Upper lobe of left lung (tissue), 6 donors: ENCODE measurements around the gene CCL7. TPM values are rescaled to one million over a fixed set of nuclear protein-coding genes. Genes with fewer than 3 reads are reported as not detected.

ENCODE experiments used
- ATAC-seq, 2 donors: fragments of 200-7000 bp; cut with Tn5 transposase; one replicate each; pipeline ENCODE4 v1.9.1; 2022; ENCODE audit warnings: mild to moderate bottlenecking in 2 of 2, moderate library complexity in 2 of 2; ENCODE audit not compliant: low FRiP score in 2 of 2
- DNase-seq, 2 donors: peaks; one replicate each; pipeline ENCODE4 v3.0.0-alpha.2; 2019 to 2020
- H3K27ac ChIP-seq, 4 donors: fragments of 200-600 bp; sonication (generic); one replicate each; pipeline ENCODE4 v1.5.1; 2016 to 2019
- H3K27me3 ChIP-seq, 4 donors: fragments of 200-600 bp; sonication (generic); one replicate each; pipeline ENCODE4 v1.5.1; 2017 to 2019
- H3K36me3 ChIP-seq, 4 donors: fragments of 200-600 bp; sonication (generic); one replicate each; pipeline ENCODE4 v1.5.1; 2016 to 2019
- H3K4me1 ChIP-seq, 4 donors: fragments of 200-600 bp; sonication (generic); one replicate each; pipeline ENCODE4 v1.5.1; 2018 to 2019
- H3K4me3 ChIP-seq, 4 donors: fragments of 200-600 bp; sonication (generic); one replicate each; pipeline ENCODE4 v1.5.1; 2017 to 2019; ENCODE audit warnings: mild to moderate bottlenecking in 2 of 4, moderate library complexity in 1 of 4
- H3K9me3 ChIP-seq, 4 donors: fragments of 200-600 bp; sonication (generic); one replicate each; pipeline ENCODE4 v1.5.1; 2018 to 2019
- EP300 ChIP-seq, 4 donors: sonication (generic); formaldehyde crosslinking; IDR thresholded peaks; one replicate each; pipeline ENCODE4 v1.5.1; 2017; ENCODE audit warnings: antibody characterized with exemption in 4 of 4, control low read depth in 2 of 4
- POLR2A ChIP-seq, 4 donors: fragments of 450-650 bp; IDR thresholded peaks; one replicate each; pipeline ENCODE4 v1.5.1; 2016 to 2017; ENCODE audit warnings: antibody characterized with exemption in 4 of 4, mild to moderate bottlenecking in 2 of 4
- POLR2AphosphoS5 ChIP-seq, 2 donors: sonication (generic); formaldehyde crosslinking; IDR thresholded peaks; one replicate each; pipeline ENCODE4 v1.5.1; 2017; ENCODE audit warnings: antibody characterized with exemption in 2 of 2
- WGBS, 2 donors: methylation state at CpG; one replicate each; pipeline ENCODE4 v1.1.5; 2017 to 2018; 5-methylcytosine and 5-hydroxymethylcytosine counted together
- total RNA-seq, 6 donors: library from RNA; depleted of rRNA in 4 of 6; stranded (reverse); fragments of >200 nt in 4 of 6; gene quantifications; one replicate each; pipeline versions ENCODE4 v1.1.0 to v1.2.1, GENCODE V29; 2016 to 2021
- TF ChIP-seq, protein P1 (sequence below), 6 experiments: fragments of 450-650 bp in 4 of 6; fragments of 200-600 bp in 2 of 6; sonication (generic) in 2 of 6; IDR thresholded peaks; one replicate each; pipeline ENCODE4 v1.5.1; 2016 to 2019; ENCODE audit warnings: antibody characterized with exemption in 6 of 6
- donor health status: DM: no; HTN: no; CAD: no; lungs with moderate emphysema.
- donor health status: DM: no; HTN: yes; CAD: no; lungs with severe emphysema.

The CCL7 gene
- under 1 TPM in 1 of 6 donors, not detected in 5; 0.34 TPM for total RNA-seq

DNA sequence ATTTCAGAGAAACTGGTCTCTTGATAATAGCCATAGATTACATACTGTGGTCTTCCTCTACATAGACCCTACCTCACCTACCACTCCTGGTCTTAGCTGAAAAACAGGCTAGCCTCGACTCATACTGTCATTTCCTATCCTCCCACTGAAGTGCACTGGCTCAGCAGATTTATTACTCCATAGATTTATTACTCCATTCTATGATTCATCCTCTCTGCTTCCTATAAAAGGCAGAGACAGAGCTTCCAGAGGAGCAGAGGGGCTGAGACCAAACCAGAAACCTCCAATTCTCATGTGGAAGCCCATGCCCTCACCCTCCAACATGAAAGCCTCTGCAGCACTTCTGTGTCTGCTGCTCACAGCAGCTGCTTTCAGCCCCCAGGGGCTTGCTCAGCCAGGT lies at the start of gene CCL7:
CCL7 (plus strand) TSS at position 253 of the 400 bp plus-strand sequence; CDS start at position 323, 70 bp downstream.
- H3K4me3 ChIP-seq, result no peak within 1 kb of the TSS
- no peaks in the 10 kb centered on the region for H3K4me1 ChIP-seq
- no peak within 1 kb of the TSS for H3K27ac ChIP-seq
- 31 to 47% methylated on average over 1 of the region's 1 CpG for WGBS, 2 donors
- TF ChIP-seq POLR2AphosphoS5 (IDR thresholded peaks at IDR 0.05) (no peak), POLR2A (IDR thresholded peaks at IDR 0.05) (no peak), EP300 (IDR thresholded peaks at IDR 0.05) (no peak)
- TF ChIP-seq, protein P1, sequence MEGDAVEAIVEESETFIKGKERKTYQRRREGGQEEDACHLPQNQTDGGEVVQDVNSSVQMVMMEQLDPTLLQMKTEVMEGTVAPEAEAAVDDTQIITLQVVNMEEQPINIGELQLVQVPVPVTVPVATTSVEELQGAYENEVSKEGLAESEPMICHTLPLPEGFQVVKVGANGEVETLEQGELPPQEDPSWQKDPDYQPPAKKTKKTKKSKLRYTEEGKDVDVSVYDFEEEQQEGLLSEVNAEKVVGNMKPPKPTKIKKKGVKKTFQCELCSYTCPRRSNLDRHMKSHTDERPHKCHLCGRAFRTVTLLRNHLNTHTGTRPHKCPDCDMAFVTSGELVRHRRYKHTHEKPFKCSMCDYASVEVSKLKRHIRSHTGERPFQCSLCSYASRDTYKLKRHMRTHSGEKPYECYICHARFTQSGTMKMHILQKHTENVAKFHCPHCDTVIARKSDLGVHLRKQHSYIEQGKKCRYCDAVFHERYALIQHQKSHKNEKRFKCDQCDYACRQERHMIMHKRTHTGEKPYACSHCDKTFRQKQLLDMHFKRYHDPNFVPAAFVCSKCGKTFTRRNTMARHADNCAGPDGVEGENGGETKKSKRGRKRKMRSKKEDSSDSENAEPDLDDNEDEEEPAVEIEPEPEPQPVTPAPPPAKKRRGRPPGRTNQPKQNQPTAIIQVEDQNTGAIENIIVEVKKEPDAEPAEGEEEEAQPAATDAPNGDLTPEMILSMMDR (IDR thresholded peaks at IDR 0.05), result no peak
- H3K36me3 ChIP-seq, result no peaks in the 10 kb centered on the region
- H3K27me3 ChIP-seq, result no peaks in the 10 kb centered on the region
- DNase-seq (no peak), ATAC-seq (peak in 1 of 2 donors; percentile 21)
- H3K9me3 ChIP-seq, result no peaks in the 10 kb centered on the region

DNA sequence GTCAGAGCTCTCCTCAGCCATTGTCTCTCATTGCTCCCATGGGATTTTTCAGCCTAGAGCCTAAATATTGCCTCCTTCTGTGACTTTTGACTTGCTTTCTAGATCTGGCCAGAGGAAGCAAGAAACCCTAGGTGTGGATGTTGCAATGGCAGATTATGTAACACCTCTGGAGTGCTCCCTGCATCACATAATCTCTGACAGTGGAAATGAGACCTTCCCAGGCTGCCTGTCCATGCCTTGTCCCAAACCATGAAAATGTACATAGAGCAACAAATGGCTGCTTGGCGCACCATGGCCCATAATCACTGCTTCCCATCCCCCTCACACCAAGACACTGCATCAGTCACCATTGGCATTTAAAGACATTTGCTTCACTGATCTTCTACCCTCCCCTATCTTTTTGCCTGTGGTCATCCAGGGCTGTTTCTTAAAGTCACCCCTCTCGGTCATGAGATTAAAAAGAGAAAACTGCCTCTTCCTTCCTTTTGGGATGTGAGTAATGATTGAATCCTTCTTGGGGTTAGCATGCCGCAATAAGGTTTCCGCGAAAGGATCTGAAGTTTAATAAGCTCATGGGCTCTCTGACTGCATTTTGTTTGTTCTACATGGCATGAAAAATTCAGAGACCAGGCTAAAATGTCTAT lies 49.1 kb upstream of the CCL7 start:
- Histone ChIP-seq H3K27ac (peak overlapping the region in 3 of 4 donors; percentile 4 to 50 (median 9)), H3K27me3 (no peaks in the 10 kb centered on the region), H3K4me1 (peaks cover 11 to 23% (median 15%) of the 10 kb centered on the region in 4 donors), H3K4me3 (no peak overlapping the region), H3K36me3 (no peaks in the 10 kb centered on the region), H3K9me3 (no peaks in the 10 kb centered on the region)
- ATAC-seq, result peak; percentile 35 to 47
- peak in 1 of 2 donors; percentile 64 for DNase-seq
- WGBS, 2 donors, result 68 to 87% methylated on average over 5 of the region's 5 CpGs
- TF ChIP-seq EP300 (IDR thresholded peaks at IDR 0.05), result no peak
- no peak for TF ChIP-seq POLR2A (IDR thresholded peaks at IDR 0.05)
- TF ChIP-seq POLR2AphosphoS5 (IDR thresholded peaks at IDR 0.05), result peak in 1 of 2 donors; percentile 18
- TF ChIP-seq, protein P1 (IDR thresholded peaks at IDR 0.05), result no peak

DNA sequence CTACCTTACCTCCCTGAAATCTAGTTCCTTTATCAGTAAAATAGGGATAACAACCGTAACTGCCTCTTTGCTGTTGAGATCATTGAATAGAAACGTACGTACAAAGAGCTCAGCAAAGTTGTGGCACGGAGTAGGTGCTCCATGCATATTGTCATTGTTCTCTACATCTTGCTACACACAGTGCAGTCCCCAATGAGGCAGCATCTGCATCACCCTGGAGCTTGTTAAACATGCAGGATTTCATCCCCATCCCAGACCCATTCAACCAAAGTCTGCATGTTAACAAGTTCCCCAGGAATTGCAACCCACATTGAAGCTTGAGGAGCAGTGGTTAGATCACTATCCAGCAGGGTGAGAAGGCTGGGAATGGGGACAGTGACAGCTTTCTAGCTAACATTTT lies 48.6 kb upstream of the CCL7 start:
- 81 to 91% methylated on average over 4 of the region's 4 CpGs for WGBS, 2 donors
- H3K36me3 ChIP-seq, result no peaks in the 10 kb centered on the region
- H3K9me3 ChIP-seq, result no peaks in the 10 kb centered on the region
- peaks cover 11 to 23% (median 15%) of the 10 kb centered on the region in 4 donors for H3K4me1 ChIP-seq
- ATAC-seq (no peak), DNase-seq (no peak)
- H3K27me3 ChIP-seq, result no peaks in the 10 kb centered on the region
- H3K27ac ChIP-seq, result no peak overlapping the region
- no peak overlapping the region for H3K4me3 ChIP-seq
- no peak for TF ChIP-seq POLR2AphosphoS5 (IDR thresholded peaks at IDR 0.05)
- TF ChIP-seq, protein P1 (IDR thresholded peaks at IDR 0.05), result no peak
- TF ChIP-seq EP300 (IDR thresholded peaks at IDR 0.05), result no peak
- no peak for TF ChIP-seq POLR2A (IDR thresholded peaks at IDR 0.05)

DNA sequence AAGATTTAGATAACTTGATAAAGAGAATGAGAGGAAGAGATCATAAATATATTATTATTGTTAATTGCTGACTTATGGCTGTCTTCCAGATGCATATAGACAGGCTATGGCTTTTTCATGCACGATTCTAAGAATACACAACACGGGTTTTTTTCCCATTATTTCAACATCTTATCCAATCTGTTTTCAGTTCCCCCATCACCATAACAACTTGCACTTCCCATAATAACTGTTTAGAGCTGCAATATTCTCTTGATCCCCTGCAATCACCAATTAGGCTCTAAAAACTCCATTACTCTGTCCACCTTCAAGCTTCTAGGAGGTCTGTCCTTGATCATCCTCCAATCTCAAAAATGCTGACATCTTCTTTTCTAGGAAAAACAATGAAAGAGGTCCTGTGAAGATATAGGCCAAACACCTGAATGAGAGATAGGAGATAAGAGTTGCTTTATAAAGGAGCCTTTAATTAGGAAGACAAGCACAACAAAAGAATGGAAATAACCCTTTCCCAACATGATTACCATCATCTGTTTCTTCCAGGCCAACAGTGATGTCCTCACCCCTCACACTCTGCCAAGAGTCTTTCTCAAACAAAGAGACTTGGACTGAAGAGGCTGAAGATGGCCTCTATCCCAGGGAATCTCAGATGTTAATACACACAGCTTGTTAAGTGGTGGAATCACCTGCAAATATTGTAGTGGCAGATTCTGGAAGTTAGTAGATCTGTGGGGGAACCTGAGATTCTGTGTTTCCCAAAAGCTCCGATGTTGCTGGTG lies 47.1 kb upstream of the CCL7 start:
- ATAC-seq (peak in 1 of 2 donors; percentile 47), DNase-seq (no peak)
- no peaks in the 10 kb centered on the region for H3K27me3 ChIP-seq
- no peak overlapping the region for H3K4me3 ChIP-seq
- no peak for TF ChIP-seq EP300 (IDR thresholded peaks at IDR 0.05)
- no peak for TF ChIP-seq POLR2A (IDR thresholded peaks at IDR 0.05)
- TF ChIP-seq POLR2AphosphoS5 (IDR thresholded peaks at IDR 0.05), result no peak
- 52 to 70% methylated on average over 3 of the region's 3 CpGs for WGBS, 2 donors
- peaks cover 11 to 23% (median 16%) of the 10 kb centered on the region in 4 donors for H3K4me1 ChIP-seq
- no peaks in the 10 kb centered on the region for H3K36me3 ChIP-seq
- H3K9me3 ChIP-seq, result no peaks in the 10 kb centered on the region
- no peak overlapping the region for H3K27ac ChIP-seq

DNA sequence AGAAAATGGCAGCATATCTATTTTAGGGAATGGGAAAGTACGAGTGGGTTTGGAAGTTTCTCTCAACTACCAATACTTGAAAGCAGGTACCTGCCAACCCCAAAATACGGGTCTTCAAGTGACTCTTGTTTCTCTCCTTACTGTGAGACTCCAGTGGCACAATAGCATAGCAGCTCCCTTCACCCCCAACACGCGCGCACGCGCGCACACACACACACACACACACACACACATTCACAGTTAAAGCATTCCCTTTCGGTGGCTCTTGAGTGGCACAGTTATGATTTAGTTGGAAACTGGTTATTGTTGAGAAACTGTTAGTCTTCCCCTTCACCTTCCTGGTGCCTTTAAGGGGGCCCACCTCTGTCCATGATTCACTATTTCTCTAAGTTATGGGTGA lies 45.0 kb upstream of the CCL7 start:
- Histone ChIP-seq H3K27me3 (no peaks in the 10 kb centered on the region), H3K4me3 (no peak overlapping the region), H3K27ac (no peak overlapping the region), H3K36me3 (no peaks in the 10 kb centered on the region), H3K4me1 (peaks cover 10 to 18% (median 11%) of the 10 kb centered on the region in 4 donors), H3K9me3 (no peaks in the 10 kb centered on the region)
- WGBS, 2 donors, result 84 to 86% methylated on average over 9 of the region's 9 CpGs
- TF ChIP-seq POLR2A (IDR thresholded peaks at IDR 0.05), result no peak
- no peak for TF ChIP-seq EP300 (IDR thresholded peaks at IDR 0.05)
- TF ChIP-seq POLR2AphosphoS5 (IDR thresholded peaks at IDR 0.05), result no peak
- TF ChIP-seq, protein P1 (IDR thresholded peaks at IDR 0.05), result no peak
- DNase-seq, result peak in 1 of 2 donors; percentile 76
- ATAC-seq, result no peak
